HEK293T (cell line): Measurements from ENCODE around the gene ATP4A.

ENCODE experiments used
- CTCF ChIA-PET: fragments of 350-600 bp; formaldehyde crosslinking; extraction: SDS; loops from one replicate; lab custom pipeline; 2021; ENCODE audit warnings: antibody characterized with exemption, inconsistent platforms; lab: Yijun Ruan, JAX
- POLR2A ChIA-PET: fragments of 350-600 bp; formaldehyde crosslinking; extraction: SDS; loops from one replicate; lab custom pipeline; 2020; ENCODE audit warnings: antibody characterized with exemption, inconsistent platforms; lab: Yijun Ruan, JAX
- DNase-seq: peaks from one replicate; pipeline ENCODE4 v3.0.0; 2012; ENCODE audit warnings: mixed read lengths; ENCODE audit errors: extremely low spot score
- ARNT ChIP-seq: fragments of 450-650 bp; IDR thresholded peaks from 2 replicates; pipeline ENCODE4 v1.6.1; 2017; ENCODE audit warnings: mild to moderate bottlenecking
- BHLHE40 ChIP-seq: fragments of 450-650 bp; IDR thresholded peaks from 2 replicates; pipeline ENCODE4 v1.6.1; 2016; ENCODE audit warnings: mild to moderate bottlenecking, moderate library complexity, borderline replicate concordance
- CTBP1 ChIP-seq: fragments of 450-650 bp; IDR thresholded peaks from 2 replicates; pipeline ENCODE4 v1.6.1; 2016; ENCODE audit warnings: borderline replicate concordance
- ELF4 ChIP-seq: fragments of 450-650 bp; IDR thresholded peaks from 2 replicates; pipeline ENCODE4 v1.6.1; 2017; ENCODE audit warnings: antibody characterized with exemption
- FOXA1 ChIP-seq: fragments of 450-650 bp; IDR thresholded peaks from 2 replicates; pipeline ENCODE4 v1.6.1; 2016; ENCODE audit warnings: mild to moderate bottlenecking
- FOXK2 ChIP-seq: fragments of 450-650 bp; IDR thresholded peaks from 2 replicates; pipeline ENCODE4 v1.6.1; 2016; ENCODE audit warnings: mild to moderate bottlenecking
- FOXM1 ChIP-seq: fragments of 450-650 bp; IDR thresholded peaks from 2 replicates; pipeline ENCODE4 v1.6.1; 2017; ENCODE audit warnings: mild to moderate bottlenecking, borderline replicate concordance
- HDGF ChIP-seq: fragments of 450-650 bp; IDR thresholded peaks from 2 replicates; pipeline ENCODE4 v1.6.1; 2017; ENCODE audit warnings: antibody characterized with exemption, borderline replicate concordance
- L3MBTL2 ChIP-seq: fragments of 450-650 bp; conservative IDR thresholded peaks from 2 replicates; pipeline ENCODE4 v1.6.1; 2016; ENCODE audit warnings: mild to moderate bottlenecking
- LEF1 ChIP-seq: fragments of 450-650 bp; IDR thresholded peaks from 2 replicates; pipeline ENCODE4 v1.6.1; 2017; ENCODE audit warnings: mild to moderate bottlenecking, borderline replicate concordance
- NFRKB ChIP-seq: fragments of 450-650 bp; IDR thresholded peaks from 2 replicates; pipeline ENCODE4 v1.6.1; 2016; ENCODE audit warnings: mild to moderate bottlenecking, moderate library complexity
- SP1 ChIP-seq: fragments of 450-650 bp; IDR thresholded peaks from 2 replicates; pipeline ENCODE4 v1.6.1; 2017
- SUZ12 ChIP-seq: fragments of 450-650 bp; IDR thresholded peaks from 2 replicates; pipeline ENCODE4 v1.6.1; 2016; ENCODE audit warnings: mild to moderate bottlenecking
- TARDBP ChIP-seq: fragments of 450-650 bp; IDR thresholded peaks from 2 replicates; pipeline ENCODE4 v1.6.1; 2016
- ZNF384 ChIP-seq: fragments of 450-650 bp; IDR thresholded peaks from 2 replicates; pipeline ENCODE4 v1.6.1; 2016
- TF ChIP-seq, protein P1 (sequence below): fragments of 450-650 bp; IDR thresholded peaks from 2 replicates; pipeline ENCODE4 v1.6.1; 2016

ATP4A gene

DNA sequence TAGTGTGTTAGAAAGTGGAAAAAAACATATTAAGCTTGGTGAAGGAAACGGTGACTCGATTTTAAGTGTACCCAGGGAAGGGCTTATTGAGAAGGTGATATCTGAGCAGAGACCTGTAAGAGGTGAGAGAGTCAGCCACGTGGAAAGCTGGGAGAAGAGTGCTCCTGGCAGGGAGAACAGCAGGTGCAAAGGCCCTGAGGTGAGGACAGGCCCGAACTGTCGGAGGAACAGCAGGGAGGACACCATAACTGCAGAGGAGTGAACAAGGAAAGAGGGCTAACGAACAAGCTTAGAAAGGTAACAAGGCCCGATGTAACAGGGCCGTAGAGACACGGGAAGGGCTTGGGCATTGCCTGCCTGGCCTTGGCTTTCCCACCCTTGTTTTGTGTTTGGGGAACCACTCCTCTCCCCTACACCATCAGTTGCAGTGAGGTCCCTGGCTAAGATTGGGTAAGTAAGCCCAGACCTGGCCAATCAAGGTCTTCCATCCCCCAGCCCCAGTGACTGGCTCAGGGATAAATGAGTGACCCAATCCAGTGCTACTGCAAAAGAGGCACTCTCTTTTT is 7.3 kb downstream of the ATP4A start:
- no peak for TF ChIP-seq FOXM1
- no peak for TF ChIP-seq FOXK2
- TF ChIP-seq SP1, result no peak
- TF ChIP-seq ELF4, result no peak
- TF ChIP-seq BHLHE40, result no peak
- TF ChIP-seq CTBP1, result no peak
- no peak for TF ChIP-seq FOXA1
- TF ChIP-seq HDGF, result no peak
- no peak for TF ChIP-seq SUZ12
- no peak for DNase-seq
- ChIA-PET CTCF (interaction anchor here (0.7 to 1.4 kb wide), 3 partner anchors 49 to 264 kb away, joined by 3 read pairs; no protein-coding TSS in a partner anchor), POLR2A (no interaction called here)

DNA sequence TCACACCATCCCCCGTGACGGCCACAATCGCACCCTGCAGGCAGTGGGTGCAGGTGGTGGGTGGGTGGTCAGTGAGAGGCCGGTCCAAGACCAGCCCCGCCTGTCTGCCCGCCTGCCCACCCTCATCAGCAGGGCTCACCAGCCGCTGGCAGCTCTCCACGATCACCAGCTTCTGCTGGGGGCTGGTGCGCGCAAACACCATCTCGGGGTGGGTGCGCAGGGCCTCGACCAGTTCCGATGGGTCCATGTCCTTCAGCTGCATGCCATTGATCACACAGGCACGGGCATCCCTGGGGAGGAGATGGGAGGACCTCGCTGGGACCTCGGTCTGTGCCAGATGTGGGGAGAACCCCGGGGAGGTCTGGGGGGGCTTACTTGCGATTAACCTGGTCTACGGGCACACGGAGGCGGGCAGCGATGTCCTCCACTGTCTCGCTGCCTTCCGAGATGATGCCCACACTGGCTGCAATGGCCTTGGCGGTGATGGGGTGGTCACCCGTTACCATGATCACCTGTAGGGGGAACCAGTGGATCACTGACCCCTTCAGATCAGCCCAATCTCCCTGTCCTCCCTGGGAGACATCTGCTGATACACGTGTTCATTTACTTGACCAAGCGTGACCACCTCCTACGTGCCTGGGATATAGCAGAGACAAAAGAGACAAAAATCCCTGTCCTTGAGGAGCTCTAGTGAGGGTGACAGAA is 8.0 kb downstream of the ATP4A start:
- POLR2A ChIA-PET, result no interaction called here
- CTCF ChIA-PET, result interaction anchor here (0.7 to 1.4 kb wide), 3 partner anchors 50 to 264 kb away, joined by 3 read pairs; no protein-coding TSS in a partner anchor
- no peak for TF ChIP-seq FOXM1
- no peak for TF ChIP-seq NFRKB
- no peak for TF ChIP-seq BHLHE40
- TF ChIP-seq ELF4, result no peak
- TF ChIP-seq, protein P1, sequence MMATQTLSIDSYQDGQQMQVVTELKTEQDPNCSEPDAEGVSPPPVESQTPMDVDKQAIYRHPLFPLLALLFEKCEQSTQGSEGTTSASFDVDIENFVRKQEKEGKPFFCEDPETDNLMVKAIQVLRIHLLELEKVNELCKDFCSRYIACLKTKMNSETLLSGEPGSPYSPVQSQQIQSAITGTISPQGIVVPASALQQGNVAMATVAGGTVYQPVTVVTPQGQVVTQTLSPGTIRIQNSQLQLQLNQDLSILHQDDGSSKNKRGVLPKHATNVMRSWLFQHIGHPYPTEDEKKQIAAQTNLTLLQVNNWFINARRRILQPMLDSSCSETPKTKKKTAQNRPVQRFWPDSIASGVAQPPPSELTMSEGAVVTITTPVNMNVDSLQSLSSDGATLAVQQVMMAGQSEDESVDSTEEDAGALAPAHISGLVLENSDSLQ, result no peak
- TF ChIP-seq TARDBP, result no peak
- TF ChIP-seq HDGF, result no peak
- TF ChIP-seq FOXA1, result no peak
- no peak for TF ChIP-seq FOXK2
- no peak for TF ChIP-seq ZNF384
- no peak for TF ChIP-seq L3MBTL2
- no peak for TF ChIP-seq SUZ12
- TF ChIP-seq ARNT, result no peak
- TF ChIP-seq CTBP1, result no peak
- TF ChIP-seq SP1, result no peak
- TF ChIP-seq LEF1, result no peak
- peak; percentile 54 for DNase-seq

DNA sequence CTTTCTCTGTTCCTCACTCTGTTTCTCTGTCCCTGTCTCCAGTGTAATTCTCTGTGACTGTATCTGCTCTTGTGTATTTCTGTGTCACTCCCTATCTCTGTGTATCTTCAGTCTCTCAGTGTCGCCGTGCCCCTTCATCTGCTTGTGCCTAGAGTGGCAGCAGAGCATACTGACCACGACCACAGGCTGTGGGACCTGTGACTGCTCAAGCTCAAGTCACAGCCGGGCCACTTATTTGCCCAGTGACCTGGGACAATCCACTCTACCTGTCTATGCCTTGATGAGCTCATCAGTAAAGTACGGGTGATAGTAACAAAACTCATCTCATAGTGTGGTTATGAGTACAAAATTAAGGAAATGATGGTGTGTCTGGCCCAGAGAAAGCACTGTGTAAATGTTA is 9.4 kb downstream of the ATP4A start:
- POLR2A ChIA-PET, result no interaction called here
- TF ChIP-seq L3MBTL2 (no peak), BHLHE40 (no peak)
- CTCF ChIA-PET, result no interaction called here
- no peak for DNase-seq

DNA sequence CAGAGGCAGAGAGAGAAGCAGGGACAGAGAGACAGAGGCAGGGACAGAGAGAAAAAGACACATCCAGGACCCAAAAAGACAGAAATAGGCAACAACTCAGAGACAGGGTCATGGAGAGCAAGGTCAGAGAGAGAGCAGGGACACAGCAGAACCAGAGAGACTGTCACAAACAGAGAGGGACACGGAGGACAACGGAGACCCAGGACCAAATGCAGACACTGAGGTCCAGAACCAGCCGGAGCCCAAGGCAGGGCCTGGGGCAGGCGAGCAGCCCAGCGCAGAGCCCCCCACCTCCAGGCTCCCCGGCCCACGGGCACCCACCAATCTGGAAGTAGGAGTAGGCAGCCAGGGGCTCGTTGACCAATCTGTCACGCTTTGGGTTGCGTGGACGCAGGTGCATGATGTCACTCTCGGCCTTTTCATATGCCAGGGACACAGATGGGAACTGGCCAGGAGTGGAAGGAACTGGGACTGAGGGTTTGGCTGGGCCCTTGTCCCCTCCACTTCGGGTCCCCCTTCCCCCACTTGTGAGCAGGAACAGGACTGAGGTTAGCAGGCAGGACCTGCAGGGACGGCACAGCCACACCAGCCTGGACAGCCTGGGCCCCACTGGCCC is 10.0 kb downstream of the ATP4A start:
- ChIA-PET POLR2A (no interaction called here), CTCF (no interaction called here)
- no peak for DNase-seq
- TF ChIP-seq ARNT, result no peak
- TF ChIP-seq FOXA1, result no peak
- TF ChIP-seq ELF4, result no peak
- TF ChIP-seq BHLHE40, result no peak
- no peak for TF ChIP-seq TARDBP
- no peak for TF ChIP-seq FOXK2
- no peak for TF ChIP-seq ZNF384
- no peak for TF ChIP-seq HDGF
- no peak for TF ChIP-seq CTBP1
- TF ChIP-seq L3MBTL2, result no peak
- no peak for TF ChIP-seq SUZ12
- TF ChIP-seq, protein P1, result no peak
- no peak for TF ChIP-seq LEF1
- TF ChIP-seq NFRKB, result no peak

DNA sequence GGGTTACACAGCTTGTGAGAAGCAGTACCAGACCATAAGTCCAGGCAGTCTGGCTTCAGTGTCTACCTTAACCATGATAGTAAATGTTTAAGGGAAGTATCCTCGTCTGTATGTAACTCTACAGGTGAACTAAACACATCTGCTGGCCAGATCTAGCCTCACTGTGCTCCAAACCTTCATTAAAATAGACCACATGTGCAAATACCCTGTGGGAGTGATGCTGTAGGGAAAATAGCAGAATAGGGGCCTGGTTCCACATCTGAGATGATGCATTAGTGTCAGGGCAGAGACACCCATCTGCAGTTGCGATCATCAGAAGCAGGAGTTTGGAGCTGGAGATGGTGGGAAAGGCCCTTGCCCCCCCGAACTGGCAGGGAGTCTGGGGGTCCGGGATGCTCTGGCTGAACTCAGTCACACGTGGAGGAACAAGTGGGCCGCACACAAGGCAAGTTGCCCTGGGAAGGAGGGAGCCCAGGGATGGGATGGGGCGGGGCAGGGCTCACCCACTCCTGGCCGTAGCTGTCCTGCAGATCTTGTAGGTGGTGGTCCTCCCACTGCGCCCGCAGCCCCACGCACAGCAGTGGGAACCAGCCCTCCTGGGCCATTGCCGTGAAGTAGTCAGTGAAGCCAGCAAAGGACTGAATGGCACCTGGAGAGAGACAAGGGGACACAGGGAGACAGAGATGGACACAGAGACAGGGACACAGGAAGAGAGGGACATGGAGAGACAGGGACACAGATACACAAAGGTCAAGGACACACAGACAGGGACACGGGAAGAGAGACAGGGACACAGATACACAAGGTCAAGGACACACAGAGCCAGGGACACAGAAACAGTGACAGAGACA is 10.7 kb downstream of the ATP4A start:
- DNase-seq, result no peak
- ChIA-PET CTCF (no interaction called here), POLR2A (interaction anchor here (1.6 kb wide), 1 partner anchor 95 kb away, joined by 4 read pairs; the partner anchor contains the start of gene COX6B1)
- TF ChIP-seq FOXM1, result no peak
- no peak for TF ChIP-seq LEF1
- no peak for TF ChIP-seq SP1
- TF ChIP-seq ELF4, result no peak
- TF ChIP-seq HDGF, result no peak
- TF ChIP-seq ARNT, result no peak
- TF ChIP-seq ZNF384, result no peak
- no peak for TF ChIP-seq FOXA1
- no peak for TF ChIP-seq SUZ12
- TF ChIP-seq TARDBP, result no peak
- no peak for TF ChIP-seq CTBP1
- no peak for TF ChIP-seq BHLHE40
- no peak for TF ChIP-seq L3MBTL2
- TF ChIP-seq NFRKB, result no peak
- TF ChIP-seq, protein P1, result no peak
- no peak for TF ChIP-seq FOXK2
